DMS 273 treated with DMSO at 0.1 percent for 48 hours (cell line): ENCODE data around the gene PELI3.
A peak's percentile ranks its signal among the peaks of the same experiment; 100 is the strongest.

Experiments
- DNase-seq: peaks from one replicate; lab custom pipeline; 2025; lab: John Stamatoyannopoulos, UW

The PELI3 gene

GRCh38 chr11:66505276-66505816 lies 38.6 kb downstream of the PELI3 start:
- DNase-seq = no peak

DNA sequence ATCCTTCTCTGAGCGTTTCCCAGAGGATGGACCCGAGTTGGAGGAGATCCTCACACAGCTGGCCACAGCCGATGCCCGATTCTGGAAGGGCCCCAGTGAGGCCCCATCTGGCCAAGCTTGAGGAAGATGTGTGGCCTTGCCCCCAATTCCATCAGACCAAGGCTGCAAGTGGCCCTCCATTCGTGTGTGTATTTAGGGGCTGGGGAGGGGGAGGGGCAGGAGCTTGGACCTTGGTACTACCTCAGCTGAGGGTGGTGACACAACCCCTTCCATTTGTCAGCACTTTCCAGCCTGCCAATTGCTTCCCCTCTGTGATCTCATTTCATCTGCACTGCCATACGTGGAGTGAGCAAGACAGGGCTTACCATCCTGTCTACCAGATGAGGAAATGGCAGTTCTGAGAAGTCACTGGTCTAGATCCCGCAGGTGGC lies 42.4 kb downstream of the PELI3 start:
- DNase-seq = no peak

DNA sequence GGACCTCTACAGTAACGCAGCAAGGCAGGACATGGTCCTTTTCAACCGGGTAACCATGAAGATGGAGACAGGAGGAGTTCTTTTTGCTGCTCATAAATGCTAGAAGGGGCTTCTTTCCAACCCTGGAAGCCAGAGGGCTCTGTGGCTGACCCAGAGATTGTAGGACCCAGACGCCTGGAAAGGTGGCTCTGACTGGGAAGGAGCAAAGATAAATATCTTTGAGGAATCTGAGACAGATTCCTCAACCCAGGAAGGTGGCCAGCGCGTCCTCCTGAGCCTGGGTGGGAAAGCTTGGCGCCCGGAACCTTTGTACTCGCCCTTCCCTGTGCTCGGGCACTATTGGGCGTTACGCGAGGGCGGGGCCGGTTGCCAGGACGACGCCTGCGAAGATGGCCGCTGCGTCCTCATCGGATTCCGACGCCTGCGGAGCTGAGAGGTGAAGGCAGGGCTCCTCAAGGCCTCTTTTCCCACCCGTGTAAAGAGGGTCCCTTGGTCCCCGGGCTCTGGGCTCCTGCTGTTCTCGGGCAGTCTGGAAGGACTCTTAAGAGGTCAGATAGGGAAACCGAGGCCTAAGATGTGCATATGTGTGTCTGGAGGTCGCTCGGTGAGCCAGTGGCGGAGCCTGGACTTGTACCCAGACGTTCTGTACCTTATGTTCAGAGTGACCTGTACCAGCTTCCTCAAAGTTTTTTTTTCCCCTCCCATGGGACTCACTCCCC lies 43.7 kb downstream of the PELI3 start, which contains the start of gene BBS1:
TSS of gene BBS1 (plus strand) at position 365 of the 719 bp plus-strand sequence. CDS start at position 390, 25 bp downstream.
- DNase-seq = peak; percentile 28

- DNase-seq = no peak
These were observed 44.3 kb downstream of the PELI3 start for GRCh38 chr11:66510990-66511339.

DNA sequence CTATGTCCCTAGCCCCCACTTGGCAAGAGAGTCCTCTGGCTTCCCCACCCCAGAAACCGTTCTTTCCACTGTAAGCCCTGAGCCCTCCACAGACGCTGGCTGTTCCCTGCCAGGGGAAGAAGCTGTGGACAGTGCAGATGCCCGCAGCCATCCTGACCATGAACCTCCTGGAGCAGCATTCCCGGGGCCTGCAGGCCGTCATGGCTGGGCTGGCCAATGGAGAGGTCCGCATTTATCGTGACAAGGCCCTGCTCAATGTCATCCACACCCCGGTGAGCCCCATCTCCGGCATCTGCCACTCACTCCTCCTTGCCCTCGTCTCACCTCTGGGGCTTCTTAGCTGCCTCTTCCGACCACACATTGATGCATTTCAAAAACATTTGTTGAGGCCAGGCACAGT lies 56.9 kb downstream of the PELI3 start:
- no peak for DNase-seq

DNA sequence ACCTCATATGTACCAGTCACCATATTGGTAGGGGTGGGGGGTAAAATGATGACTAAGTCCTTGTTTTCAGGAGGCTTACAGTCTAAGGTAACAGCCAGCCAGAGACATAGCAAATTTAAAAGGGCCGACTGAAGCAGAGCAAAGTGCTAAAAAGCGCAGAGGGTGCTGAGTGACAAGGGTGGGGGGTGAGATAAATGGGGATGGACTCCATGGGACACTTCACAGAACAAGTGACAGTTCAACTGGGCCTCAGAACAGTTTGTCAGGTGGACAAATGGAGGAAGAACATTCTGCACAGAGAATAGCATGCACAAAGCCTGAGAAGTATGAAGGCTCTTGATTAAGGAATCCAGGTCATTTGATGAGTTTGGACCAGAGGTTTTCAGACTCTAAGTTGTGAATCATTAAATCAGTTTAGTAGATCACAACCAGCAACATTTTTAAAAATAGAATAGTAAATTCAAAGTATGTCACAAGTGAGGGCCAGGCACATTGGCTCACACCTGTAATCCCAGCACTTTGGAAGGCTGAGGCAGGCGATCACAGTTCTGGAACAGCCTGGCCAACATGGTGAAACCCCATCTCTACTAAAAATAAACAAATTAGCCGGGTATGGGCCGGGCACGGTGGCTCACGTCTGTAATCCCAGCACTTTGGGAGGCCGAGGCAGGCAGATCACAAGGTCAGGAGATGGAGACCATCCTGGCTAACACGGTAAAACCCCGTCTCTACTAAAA lies 57.8 kb downstream of the PELI3 start:
- DNase-seq = no peak
